OCI-LY1 (cell line): ENCODE results near the gene SLC9A1.

Experiments used
- EZH2 ChIP-seq: fragments of 200-600 bp; sonication (generic), shearing (Covaris generic); IDR thresholded peaks from 2 replicates; pipeline ENCODE4 v1.8.0; 2017; ENCODE audit warnings: borderline replicate concordance, mixed run types, mild to moderate bottlenecking, antibody characterized with exemption, low read length, moderate library complexity, mixed read lengths
- TF ChIP-seq, protein P1 (sequence below): fragments of 200-600 bp; sonication (generic), shearing (Covaris generic); IDR thresholded peaks from 2 replicates; pipeline ENCODE4 v1.5.1; 2017; ENCODE audit warnings: mild to moderate bottlenecking, antibody characterized with exemption, low read length, moderate library complexity, mixed read lengths

DNA sequence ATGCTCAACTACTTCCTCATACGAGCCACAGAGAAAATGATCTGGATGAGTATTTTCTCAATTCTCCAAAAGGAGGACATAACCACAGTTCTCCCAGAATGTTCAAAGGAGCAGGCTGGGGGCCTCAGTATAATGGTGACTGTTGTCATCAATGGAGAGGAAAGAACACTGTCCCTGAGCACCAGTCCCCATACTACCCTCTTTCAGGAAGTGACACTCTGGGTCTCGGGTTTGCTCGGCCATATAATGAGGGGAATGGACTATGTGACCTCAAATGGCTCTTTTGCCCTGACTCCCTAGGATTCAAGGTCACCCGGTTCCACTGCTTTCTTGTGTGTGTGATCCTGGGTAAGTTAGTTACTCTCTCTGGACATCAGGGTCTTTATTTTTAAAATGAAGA, 22.8 kb downstream of the SLC9A1 start:
- TF ChIP-seq, protein P1, sequence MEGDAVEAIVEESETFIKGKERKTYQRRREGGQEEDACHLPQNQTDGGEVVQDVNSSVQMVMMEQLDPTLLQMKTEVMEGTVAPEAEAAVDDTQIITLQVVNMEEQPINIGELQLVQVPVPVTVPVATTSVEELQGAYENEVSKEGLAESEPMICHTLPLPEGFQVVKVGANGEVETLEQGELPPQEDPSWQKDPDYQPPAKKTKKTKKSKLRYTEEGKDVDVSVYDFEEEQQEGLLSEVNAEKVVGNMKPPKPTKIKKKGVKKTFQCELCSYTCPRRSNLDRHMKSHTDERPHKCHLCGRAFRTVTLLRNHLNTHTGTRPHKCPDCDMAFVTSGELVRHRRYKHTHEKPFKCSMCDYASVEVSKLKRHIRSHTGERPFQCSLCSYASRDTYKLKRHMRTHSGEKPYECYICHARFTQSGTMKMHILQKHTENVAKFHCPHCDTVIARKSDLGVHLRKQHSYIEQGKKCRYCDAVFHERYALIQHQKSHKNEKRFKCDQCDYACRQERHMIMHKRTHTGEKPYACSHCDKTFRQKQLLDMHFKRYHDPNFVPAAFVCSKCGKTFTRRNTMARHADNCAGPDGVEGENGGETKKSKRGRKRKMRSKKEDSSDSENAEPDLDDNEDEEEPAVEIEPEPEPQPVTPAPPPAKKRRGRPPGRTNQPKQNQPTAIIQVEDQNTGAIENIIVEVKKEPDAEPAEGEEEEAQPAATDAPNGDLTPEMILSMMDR: no peak
- no peak for TF ChIP-seq EZH2
